Subcutaneous adipose tissue (tissue), 4 donors: ENCODE measurements around the gene FBXL20. TPM values are rescaled to one million over a fixed set of nuclear protein-coding genes. Genes with fewer than 3 reads are reported as not detected.

Experiments
- CTCF ChIP-seq: fragments of 450-650 bp; IDR thresholded peaks from one replicate; pipeline ENCODE4 v1.5.1; 2016; ENCODE audit warnings: low read depth, mild to moderate bottlenecking, control low read depth, antibody characterized with exemption, moderate library complexity
- total RNA-seq, 4 donors: library from RNA; depleted of rRNA; stranded (reverse); fragments of >200 nt; gene quantifications; one replicate each; pipeline ENCODE4 v1.1.0, GENCODE V29; 2016

The FBXL20 gene
- total RNA-seq, 4 donors from 2014 or later: 20.2 to 29.8 (median 25.6) TPM

DNA sequence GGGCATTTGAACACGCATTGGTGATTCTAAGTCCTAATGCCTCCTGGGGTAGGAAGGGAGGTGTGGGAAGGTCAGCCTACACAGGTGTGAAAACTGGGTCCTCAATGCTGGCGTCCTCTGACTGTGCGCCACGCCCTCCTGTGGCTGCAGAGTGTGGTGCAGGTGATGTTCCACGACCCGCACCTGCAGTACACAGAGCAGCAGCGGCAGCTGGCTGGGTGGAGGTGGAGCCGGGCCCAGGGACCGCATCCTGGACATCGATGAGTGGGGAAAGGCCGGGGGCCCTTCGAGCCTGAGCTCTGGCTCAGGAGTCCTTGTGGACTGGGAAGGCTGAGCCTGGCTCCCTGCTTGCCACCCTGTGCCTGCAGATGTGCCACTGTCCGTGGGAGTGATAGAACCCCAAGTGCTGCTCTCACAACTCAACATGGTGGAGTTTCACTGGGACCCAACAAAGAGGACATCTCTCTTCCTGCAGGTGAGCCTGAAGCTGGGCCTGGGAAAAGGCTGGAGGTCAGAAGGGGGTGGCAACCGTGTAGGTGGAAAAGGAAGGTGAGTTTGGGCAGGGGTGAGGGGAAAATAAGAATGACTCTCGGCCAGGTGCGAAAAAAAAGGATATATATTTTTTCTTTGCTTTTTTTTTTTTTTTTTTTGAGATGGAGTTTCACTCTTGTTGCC is 161.6 kb downstream of the FBXL20 start:
- TF ChIP-seq CTCF: no peak

- no peak for TF ChIP-seq CTCF
Observed at GRCh38 chr17:39238311-39238972, 163.0 kb downstream of the FBXL20 start.

GRCh38 chr17:39237586-39237985 is 163.8 kb downstream of the FBXL20 start:
- no peak for TF ChIP-seq CTCF

DNA sequence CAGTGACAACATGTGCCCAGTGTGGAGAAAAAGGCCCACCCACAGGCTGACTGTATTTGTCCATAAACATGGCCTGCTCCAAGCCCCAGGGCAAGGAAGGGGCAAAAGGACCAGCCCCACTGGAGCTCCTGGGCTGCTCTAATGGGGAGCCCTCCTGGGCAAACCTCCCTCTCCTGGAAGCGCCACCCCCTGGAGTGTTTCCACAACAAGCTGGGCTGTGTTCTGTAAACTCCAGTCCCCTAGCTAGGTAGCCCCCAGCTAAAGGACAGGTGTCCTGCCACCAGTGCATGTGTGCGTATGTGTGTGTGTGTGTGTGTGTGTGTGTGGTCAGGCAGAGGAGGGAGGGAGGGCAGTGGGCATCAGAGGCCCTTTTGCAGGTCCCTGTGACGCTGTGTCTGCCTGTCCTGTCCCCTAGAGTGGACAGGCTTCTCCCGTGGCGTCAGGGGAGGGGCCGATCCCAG is 164.4 kb downstream of the FBXL20 start:
- TF ChIP-seq CTCF: no peak

- TF ChIP-seq CTCF: no peak
Observed at GRCh38 chr17:39236450-39236927, 164.9 kb downstream of the FBXL20 start.

GRCh38 chr17:39235555-39236449 is 165.6 kb downstream of the FBXL20 start:
- no peak for TF ChIP-seq CTCF
